ENCODE results near the gene FSD2.
"Not testable (repeated sequence)": the region's sequence is repeated elsewhere in the genome, so short reads cannot be mapped to it uniquely, and the experiment has no call there.

FSD2 gene

GRCh38 chr15:82829234-82829633, 23.4 kb upstream of the FSD2 start:
- DNase-seq, result no peak

GRCh38 chr15:82828075-82828474, 22.2 kb upstream of the FSD2 start:
- DNase-seq, result no peak

- no peak for DNase-seq
These were observed 17.2 kb upstream of the FSD2 start for GRCh38 chr15:82823049-82823448.

GRCh38 chr15:82821851-82822250, 16.0 kb upstream of the FSD2 start:
- not testable (repeated sequence) for DNase-seq

- DNase-seq, result not testable (repeated sequence)
These were observed 15.5 kb upstream of the FSD2 start for GRCh38 chr15:82821396-82821795.

- DNase-seq, result no peak
These were observed 14.3 kb upstream of the FSD2 start for GRCh38 chr15:82820128-82820527.

GRCh38 chr15:82812994-82813393, 7.1 kb upstream of the FSD2 start:
- peak; percentile 31 for DNase-seq

- peak; percentile 71 for DNase-seq
These were observed 5.1 kb upstream of the FSD2 start for GRCh38 chr15:82810890-82811426.

GRCh38 chr15:82810061-82810889, 4.4 kb upstream of the FSD2 start:
- DNase-seq, result peak; percentile 57

GRCh38 chr15:82809308-82810060, 3.6 kb upstream of the FSD2 start, which contains the start of gene WHAMM:
Gene WHAMM, plus strand, starts transcription at chr15:82809628. Its CDS starts 99 bp downstream, at chr15:82809727.
- DNase-seq, result peak; percentile 99

- DNase-seq, result peak; percentile 12
These were observed 2.8 kb upstream of the FSD2 start for GRCh38 chr15:82808634-82809041.

- DNase-seq, result no peak
These were observed 2.2 kb upstream of the FSD2 start for GRCh38 chr15:82807920-82808633.

- DNase-seq, result peak; percentile 24
These were observed 1.3 kb downstream of the FSD2 start for GRCh38 chr15:82804575-82804949.

- DNase-seq, result no peak
These were observed 1.9 kb downstream of the FSD2 start for GRCh38 chr15:82803793-82804574.

GRCh38 chr15:82802497-82802896, 3.4 kb downstream of the FSD2 start:
- peak; percentile 91 for DNase-seq

- DNase-seq, result no peak
These were observed 6.6 kb downstream of the FSD2 start for GRCh38 chr15:82799183-82799841.

- DNase-seq, result no peak
These were observed 7.2 kb downstream of the FSD2 start for GRCh38 chr15:82798531-82799166.

GRCh38 chr15:82798104-82798503, 7.8 kb downstream of the FSD2 start:
- no peak for DNase-seq

GRCh38 chr15:82793737-82794136, 12.1 kb downstream of the FSD2 start:
- no peak for DNase-seq

GRCh38 chr15:82792068-82792467, 13.8 kb downstream of the FSD2 start:
- DNase-seq, result no peak

- DNase-seq, result no peak
These were observed 15.5 kb downstream of the FSD2 start for GRCh38 chr15:82790321-82790720.

Measured in hematopoietic multipotent progenitor cell treated with erythropoietin and hydrocortisone succinate and interleukin-3 and kit ligand, for 6 days (in vitro differentiated cells).